ENCODE measurements around the gene MARK1.

DNA sequence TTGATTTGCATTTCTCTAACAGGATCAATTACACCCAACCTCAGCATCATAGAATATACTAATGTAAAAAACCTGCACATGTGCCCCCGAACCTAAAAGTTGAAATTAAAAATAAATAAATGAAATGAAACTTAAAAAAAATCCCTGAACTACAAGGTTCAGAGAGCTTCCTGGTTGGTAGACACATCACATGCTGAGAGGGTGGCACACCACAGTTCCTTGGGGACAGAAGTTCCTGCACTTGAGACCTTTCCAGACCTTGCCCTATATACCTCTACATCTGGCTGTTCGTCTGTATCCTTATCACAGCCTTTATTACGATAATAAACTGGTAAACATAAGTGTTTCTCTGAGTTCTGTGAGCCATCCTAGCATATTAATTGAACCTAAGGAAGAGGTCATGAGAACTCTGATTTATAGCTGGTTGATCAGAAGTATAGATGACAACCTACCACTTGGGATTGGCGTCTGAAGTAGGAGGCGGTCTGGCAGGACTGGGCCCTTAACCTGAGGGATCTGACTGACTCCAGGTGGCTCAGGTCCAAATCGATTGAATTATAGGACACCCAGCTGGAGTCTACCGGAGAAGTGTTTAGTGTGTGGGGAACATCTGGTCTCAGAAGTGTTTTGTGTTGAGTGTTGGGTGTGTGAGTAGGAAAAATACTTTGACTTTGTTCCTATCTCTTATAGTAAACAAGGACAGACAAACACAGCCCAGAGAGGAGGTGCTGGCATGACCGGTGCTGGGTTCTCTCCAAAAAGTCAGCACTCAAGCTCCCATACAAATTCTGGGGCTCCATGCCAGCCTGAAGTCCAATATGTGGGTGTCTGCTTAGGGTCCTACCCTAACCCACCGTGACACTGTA is 181.2 kb downstream of the MARK1 start:
- no peak for TF ChIP-seq CTCF (IDR thresholded peaks at IDR 0.05)
- TF ChIP-seq POLR2A (IDR thresholded peaks at IDR 0.05), result no peak
